HG03060 (cell line): Measurements from ENCODE around the gene PARD3.

ENCODE experiments used
- ATAC-seq: cut with Tn5 transposase; IDR thresholded peaks from one replicate; pipeline ENCODE4 v1.9.1; 2021; ENCODE audit warnings: low read depth, moderate number of reproducible peaks; ENCODE audit not compliant: unreplicated experiment

Gene PARD3

DNA sequence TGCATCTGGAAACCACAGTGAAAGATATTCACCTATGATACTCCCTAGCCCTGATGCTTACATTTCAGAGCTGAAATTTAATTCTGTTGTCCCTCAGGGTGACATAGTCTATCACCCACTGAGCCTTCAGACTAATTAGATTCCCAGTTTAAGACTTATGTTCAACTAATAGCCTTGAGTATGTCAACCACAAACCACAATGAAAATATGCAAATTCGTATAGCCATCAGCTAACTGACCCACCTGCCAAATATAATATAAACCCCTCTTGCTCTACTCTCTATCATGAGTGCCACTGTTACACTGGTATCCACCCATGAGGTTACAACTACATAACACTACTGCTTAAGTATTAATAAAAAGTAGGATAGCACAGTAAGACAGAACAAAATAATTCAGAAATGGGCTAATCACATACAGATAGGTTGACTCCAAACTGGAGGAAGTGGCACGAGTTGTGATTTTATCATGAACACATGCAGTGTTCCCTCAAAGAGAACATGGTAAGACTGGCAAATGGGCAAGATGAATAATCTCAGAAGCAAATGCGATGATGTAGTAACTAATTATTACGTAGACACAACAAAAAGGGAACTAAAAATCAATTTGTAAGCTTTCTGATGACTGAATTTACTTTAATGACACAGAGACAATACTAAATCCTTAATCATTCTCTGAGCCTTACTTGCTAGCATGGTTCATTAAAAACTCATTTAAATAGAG lies 290.6 kb downstream of the PARD3 start:
- no peak for ATAC-seq

DNA sequence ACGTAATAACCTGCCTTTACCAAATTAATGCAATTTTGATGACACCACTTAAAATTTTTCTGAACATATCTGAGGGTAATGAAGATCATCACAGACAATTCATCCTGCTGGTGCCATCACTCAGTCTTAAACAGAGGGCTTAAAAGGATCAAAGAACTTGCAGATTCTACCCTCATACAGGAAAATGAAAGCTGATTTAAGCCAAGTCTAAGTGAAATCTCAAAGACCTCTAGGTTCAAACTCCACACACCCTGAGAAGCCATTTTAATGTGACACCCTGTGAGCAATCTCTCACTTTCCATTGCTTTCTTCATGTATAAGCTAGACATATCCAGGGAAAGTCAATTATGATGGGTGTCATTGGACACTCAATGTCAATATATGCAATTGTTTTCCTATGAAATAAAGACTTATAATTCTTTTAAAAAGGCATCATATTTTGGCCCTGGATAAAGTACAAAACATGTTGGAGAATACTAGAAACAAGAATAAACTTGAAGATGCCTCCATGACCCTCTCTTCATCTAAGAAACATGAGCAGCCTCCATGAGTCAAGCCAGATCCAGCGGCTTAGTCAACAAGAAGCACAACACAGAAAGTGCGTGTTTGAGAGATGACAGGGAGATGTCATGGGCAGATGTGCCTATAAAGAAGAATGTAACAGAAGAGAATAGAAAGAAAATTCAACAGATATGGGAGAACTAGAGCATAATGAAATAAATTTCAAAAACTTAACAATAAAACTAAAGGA lies 291.9 kb downstream of the PARD3 start:
- no peak for ATAC-seq

DNA sequence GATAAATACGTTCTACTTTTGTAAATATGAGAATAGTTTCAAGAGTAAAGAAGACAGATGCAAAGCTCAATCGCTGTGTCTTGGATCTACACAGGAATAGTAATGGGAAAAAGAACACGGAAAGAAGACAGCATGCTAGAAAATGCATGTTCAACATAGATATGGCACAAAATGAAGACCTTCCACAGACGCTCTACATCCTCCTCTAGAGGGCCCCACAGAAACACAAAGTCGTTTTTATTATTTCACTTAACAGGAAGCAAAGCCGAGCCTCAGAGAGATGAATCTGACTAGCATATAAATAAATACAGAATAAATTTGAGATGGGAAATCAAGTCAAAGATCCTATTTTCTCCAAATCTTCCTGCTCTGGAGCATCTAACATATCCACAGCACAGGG lies 292.6 kb downstream of the PARD3 start:
- no peak for ATAC-seq

DNA sequence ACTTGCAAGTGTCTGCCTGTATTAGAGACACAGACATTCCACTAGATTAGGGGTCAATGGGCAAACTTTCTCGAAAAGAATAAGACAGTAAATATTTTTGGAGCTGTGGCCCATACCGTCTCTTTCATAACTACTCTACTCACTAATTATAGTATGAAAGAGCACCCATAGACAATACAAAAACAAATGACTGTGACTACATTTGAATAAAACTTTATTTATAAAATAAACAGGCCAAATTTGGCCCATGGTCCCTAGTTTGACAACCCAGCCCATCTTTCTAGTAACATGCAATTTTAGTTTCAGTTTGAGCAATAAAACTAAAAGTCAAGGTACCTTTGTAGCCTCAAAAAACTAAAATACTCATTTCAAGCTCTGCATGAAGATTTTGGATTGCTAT lies 294.6 kb downstream of the PARD3 start:
- no peak for ATAC-seq

DNA sequence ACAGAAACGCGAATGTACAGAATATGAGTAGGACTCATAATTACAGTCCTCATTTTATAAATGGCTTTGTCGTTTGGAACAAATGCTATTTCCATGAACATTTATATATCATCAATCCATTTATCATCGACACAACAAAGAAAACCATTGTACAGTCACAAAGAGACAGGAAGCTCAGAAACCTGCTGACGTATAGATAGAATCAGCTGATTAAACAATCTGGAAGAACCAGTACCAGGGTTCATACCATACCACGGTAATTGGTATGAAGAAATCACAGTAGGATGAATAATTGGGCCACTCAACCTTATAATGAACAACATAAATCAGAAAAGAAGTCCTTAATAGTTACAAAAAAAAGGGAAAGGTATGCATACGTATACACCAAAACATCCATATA lies 295.0 kb downstream of the PARD3 start:
- ATAC-seq: no peak

DNA sequence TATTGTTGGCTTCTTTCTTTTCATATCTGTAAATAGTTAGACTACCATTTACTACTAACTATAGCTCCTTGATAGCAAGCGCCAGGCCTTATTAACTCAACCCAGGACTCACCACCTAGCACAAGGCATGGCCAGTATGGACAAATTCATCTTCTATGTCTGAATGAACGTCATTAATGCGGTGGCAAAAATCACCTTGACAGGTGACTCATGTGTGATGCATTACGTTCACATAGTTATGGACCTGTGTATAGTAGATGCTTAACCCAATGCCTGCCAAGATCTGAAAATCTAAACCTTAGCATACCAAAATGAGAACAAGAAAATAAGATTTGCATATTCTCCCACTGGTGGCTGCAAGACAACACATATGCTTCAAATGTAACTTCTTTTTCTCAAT lies 300.8 kb downstream of the PARD3 start:
- no peak for ATAC-seq

DNA sequence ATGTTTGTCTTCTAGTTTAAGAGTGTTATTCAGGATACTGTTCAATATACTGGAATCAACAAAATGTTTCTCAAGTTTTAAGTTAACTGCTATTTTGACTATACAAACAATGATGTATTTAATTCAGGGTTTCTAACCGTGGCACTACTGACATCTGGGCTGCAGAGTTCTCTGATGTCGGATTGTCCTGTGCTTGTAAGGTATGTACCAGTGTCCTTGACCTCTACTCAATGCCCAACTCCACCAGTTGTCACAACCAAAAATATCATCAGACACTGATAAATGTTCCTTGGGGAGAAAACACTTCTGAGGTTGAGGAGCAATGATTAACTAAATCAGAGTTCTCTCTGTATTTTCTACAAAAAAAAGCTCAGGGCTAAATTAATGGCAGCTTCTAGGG lies 301.5 kb downstream of the PARD3 start:
- ATAC-seq: no peak

DNA sequence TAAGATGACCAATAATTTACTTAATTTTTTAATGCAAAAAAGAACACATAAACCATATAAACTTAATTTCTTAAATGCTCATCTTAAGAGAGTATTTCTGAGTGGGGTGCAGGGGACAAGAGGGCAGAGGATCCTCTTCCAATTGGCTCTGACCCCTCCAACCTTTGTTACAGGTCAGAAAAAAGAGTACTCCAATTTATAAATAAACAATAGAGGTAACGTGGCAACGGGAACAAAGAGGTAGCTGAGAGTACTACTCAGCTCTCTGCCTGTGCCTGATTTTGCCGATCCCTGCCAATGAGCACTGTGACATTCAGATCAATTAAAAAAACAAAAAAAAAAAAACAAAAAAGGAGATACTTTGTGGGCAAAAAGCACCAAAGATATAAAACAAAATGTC lies 307.9 kb downstream of the PARD3 start:
- ATAC-seq: no peak

DNA sequence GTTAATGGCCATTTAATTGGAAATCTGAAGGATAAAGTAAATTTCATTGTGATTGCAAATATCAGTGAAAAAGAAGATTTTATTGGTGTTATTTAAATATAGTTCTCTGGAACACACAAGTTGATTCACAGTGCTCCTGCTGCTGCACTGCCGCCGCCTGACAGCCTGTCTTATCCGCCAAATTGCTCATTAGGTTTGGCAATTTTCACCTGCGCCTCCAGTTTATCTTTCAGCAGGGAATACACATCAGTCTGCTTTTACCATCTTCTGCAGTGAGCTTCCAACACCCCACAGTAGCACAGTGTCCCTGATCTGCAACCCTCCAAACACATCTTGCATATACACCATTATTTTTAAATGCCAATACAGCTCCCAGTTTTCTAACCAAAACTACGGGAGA lies 308.3 kb downstream of the PARD3 start:
- no peak for ATAC-seq

DNA sequence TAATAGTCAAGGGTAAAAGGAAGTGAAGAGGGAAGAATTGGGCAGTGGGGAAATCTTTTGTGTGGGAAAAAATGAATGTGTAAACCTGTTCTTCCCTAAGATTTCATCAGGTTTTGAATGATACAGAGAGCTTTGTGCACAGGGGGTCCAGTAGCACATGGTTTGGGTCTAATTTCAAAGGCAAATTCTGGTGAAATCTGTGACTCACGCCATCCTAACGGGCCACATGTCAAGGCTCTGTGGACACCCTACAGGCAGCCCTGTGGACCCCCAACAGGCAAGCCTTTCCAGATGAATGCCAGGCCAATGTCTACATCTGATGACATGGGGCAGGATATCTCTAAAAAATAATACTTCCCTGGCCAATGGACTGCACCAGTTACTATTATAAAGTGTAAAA lies 309.8 kb downstream of the PARD3 start:
- ATAC-seq: no peak

DNA sequence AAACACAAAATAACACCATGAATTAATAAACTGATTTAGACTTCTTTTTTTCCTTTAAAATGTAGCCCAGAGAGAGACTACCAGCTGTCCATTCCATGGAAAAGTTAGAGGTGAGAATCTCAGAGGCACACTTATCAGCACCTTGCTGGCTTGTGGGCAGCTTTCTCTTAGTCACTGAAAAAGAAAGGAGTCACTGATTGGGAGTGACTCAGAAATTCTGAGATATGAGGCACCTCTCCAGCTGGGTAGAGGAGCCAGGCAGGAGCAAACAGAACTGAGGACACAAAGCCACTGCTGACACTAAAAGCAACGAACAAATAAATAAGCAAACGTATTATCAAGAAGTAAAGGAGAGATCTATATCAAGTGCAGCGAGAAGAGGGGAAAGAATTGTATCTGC lies 310.6 kb downstream of the PARD3 start:
- no peak for ATAC-seq

DNA sequence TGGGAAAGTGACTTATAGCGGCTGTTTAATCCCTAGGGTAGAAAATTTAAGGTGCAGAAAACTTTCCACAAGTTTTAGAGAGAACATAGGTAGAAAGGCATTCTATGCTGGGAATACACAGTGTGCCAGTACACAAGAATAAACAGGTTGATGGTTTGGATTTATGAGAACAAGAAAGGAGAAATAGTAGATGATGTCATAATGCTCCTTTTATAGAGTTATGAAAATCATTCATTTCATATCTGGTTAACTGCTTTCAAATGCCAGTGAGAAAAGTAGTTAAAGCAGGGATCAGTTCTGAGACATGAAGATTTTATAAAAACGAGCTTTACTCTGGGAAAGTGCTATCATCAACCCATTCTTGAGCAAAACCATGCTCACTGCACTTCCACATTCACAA lies 311.4 kb downstream of the PARD3 start:
- no peak for ATAC-seq

DNA sequence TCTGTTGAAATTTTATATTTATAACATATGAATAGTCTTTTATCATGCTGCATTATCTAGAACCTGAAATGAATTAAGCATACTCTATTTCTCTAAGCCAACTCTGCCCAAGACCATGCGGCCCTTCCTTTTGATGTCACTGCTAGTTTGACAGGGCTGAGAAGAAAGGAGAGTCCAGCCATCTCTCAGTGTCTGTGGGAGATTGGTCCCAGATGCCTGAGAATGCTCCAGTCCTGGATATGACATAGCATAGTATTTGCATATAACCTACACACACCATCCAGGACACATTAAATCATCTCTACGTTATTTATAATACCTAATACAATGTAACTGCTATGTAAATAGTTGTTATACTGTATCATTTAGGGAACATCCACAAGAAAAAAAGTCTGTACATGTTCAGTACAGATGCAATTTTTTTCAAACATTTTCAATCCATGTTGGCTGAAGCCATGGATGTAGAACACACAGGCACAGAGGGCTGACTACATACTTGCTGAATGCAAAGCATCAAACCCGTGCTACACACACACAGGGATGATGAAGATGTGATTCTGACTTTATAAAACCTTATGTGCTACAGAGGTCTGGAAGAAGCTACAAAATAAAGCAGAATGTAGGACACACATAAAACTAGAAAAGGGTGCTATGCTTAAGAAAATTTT lies 315.4 kb downstream of the PARD3 start:
- ATAC-seq: no peak

DNA sequence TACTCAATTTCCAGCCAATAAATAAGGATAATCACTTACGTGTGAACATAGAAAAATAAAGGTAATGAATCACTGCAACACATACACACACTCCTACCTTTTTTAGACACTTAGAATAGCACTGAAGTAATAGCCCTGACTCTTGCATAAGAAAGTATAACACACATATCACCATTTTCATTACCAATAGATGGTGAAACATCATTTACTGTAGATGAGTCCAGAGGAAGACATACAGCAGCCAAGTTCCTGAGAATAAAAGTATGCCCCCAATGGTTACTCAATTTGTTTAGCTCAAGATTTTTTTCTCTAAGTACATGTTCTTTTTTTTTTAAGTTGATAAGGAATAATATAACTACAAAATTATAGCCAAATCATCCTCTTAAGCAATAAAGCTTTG lies 316.3 kb downstream of the PARD3 start:
- no peak for ATAC-seq

DNA sequence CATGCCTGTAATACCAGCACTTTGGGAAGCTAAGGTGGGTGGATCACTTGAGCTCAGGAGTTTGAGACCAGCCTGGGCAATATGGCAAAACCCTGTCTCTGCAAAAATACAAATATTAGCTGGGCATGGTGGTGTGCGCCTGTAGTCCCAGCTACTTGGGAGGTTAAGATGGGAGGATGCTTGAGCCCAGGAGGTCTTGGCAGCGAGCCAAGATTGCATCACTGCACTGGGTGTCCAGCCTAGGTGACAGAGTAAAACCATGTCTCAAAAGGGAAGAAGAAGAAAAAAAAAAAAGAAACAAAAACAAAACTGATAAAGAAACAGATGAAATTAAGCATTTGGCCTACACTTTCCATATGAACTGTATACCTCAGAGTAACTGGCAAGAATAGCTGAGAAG lies 319.2 kb downstream of the PARD3 start:
- ATAC-seq: no peak

DNA sequence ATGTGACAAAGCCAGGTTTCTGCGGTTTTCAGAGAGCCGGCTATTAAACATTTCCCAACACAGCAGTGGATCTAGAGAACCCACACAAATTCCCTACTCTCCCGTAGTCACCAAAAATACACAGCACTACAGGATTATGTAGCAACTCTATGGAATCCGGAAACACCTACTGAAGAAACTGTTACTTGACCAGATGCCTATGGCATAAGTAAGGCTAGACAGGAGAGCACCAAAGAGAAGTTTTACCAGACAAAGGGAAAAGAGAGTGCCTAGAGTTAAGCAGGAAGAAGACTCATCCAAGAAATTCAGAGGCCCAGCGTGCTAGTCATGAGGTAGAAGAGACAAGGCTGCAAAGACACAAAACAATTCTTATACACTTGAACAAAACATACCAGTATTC lies 321.1 kb downstream of the PARD3 start:
- no peak for ATAC-seq

DNA sequence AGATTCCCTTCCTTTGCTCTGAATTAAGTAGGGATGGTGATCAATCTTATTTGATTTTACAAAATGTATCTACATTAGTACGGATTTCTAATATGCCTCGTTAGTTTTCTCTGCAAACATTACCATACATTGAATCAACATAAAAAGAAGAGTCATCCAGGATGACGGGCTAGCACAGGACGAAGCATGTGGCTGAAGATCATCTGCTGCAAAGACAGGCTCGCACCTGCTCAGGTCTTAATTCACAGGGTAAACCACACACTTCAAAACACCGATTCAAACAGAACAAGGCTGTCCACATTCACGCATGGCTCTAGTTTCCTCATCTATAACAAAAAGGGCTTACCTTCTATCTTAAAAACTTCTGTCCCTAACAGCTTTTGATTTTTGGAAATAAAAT lies 323.0 kb downstream of the PARD3 start:
- ATAC-seq: no peak

DNA sequence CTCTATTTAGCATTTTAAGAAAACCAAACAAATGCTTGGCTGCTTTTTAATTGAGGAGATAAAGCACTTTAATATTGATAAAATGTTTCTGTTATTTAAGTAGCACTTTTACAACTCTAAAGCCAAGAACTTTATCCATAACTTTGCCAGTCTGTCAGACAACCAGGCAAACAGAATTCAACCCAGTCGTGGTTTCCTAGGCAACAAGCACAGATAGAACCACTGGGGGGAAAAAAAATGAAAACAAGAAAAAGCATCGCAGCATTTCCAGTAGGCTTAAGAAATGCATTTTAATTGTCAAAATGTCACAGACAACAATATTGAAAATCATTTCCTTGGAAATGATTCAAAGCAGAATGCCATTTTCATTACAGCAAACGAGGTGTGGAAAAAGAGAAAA lies 323.4 kb downstream of the PARD3 start:
- no peak for ATAC-seq

DNA sequence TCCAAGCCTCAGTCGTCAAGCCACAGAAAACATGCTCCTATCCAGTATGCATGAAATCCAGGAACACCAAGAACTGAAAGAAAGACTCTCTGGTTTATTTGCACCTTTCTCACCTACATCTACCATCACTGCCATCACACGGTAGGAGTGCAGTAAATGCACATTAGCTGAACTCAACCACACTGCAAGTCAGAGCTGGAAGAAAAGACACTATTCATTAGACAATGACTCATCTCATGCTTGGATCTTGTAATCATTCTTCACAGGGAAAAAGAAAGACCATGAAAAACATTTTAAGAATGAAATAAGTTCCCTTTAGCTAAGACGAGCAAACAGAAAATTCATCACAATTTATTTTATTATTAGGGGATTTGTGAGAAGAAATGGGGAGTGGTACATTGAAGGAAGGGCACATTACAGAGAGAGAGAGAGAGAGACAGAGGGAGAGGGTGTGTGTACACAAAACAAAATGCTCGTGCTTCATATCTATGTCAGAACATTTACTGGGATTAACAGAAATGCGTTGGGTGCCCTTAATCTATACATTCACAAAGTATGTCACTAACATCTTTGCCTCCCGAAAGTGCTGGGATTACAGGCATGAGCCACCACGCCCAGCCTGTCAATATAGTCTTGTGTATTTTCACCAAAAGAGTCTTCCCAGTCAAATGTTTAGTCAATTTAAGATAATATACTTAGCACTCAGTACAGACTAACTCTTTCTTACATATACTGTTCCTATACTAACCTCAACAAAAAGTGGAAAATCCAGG lies 324.9 kb downstream of the PARD3 start:
- no peak for ATAC-seq

DNA sequence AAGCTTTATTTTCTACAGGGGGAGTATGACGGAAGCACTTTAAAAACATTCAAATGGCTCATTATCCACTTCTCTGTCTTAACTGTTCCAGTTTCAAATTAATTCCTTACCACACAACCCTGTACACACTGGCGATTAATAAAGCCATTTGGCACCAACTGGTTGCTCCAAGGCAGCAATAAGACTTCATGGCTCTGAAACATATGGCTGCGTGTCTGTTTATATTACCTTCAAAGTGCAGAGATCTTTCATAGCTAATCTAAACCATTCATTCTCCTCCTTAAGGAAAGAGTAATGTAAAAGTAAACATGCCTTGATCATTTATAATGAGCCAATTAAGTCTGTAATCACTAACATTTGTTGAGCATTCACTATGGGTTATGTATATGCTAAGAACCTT lies 325.7 kb downstream of the PARD3 start:
- no peak for ATAC-seq

DNA sequence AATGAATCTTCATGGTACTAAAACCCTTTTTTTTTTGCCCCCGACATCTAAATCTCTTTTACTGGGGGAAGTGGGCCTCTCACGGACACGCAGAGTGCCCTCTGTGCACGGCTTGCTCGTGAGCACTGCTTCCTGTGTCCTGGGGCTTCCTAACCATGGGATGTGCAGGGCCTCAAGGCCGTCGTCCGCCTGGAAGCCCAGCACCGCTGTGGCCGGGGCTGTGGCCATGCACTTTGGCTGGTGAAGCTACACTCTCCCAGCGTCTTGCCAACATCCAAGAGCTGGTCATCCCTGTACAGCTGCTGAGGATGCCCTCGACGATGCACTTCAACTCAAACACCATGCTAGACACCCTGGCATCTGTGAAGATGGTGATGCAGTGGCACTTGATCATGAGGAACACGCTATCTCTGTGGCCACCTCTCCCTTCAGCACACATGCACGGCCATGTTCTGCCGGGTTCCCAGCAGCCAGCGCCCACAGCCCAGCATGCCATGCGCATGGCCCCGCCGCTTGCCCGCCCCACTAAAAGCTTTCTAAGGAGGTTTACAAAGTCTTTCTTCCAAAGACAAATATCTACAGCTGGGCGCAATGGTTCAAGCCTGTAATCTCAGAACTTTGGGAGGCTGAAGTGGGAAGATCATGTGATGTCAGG lies 326.5 kb downstream of the PARD3 start:
- ATAC-seq: no peak
